ENCODE measurements around the gene ABCB10. TPM values are rescaled to one million over a fixed set of nuclear protein-coding genes. Genes with fewer than 3 reads are reported as not detected.
A peak's percentile ranks its signal among the peaks of the same experiment; 100 is the strongest.

ABCB10 gene
- total and polyA plus RNA-seq, 8 donors, result 3.8 to 8.6 (median 6.4) TPM

DNA sequence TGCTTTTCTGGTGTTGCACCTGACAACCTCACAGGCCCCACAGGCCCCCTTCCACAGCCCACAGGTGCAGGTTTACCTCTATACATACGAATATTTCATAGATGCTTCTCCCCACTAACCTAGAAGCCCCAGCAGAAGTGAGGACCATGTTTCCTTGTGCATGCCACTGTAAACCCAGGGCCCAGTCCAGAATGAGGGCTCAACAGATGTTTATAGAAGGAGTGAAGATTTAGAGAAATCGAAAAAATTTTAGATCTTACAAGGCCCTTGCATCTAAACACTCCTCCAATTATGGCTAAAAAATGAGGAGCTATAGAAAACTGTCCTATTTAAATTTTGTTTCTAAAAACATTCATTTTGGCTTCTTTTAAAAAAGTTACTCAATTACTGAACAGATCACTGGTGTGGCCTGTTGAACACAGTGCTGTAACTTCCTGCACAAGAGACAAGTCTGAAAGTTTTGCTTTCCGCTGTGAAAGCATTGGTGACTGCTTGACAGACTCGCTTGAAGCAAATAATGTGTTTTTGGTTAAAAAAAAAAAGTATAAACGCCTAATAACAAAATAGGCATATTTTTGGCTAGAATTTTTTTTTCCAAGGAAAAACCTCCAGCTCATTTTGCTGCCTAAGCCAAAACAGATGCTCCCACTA is 1.2 kb downstream of the ABCB10 start:
- no peak for ATAC-seq
- TF ChIP-seq, protein P1, sequence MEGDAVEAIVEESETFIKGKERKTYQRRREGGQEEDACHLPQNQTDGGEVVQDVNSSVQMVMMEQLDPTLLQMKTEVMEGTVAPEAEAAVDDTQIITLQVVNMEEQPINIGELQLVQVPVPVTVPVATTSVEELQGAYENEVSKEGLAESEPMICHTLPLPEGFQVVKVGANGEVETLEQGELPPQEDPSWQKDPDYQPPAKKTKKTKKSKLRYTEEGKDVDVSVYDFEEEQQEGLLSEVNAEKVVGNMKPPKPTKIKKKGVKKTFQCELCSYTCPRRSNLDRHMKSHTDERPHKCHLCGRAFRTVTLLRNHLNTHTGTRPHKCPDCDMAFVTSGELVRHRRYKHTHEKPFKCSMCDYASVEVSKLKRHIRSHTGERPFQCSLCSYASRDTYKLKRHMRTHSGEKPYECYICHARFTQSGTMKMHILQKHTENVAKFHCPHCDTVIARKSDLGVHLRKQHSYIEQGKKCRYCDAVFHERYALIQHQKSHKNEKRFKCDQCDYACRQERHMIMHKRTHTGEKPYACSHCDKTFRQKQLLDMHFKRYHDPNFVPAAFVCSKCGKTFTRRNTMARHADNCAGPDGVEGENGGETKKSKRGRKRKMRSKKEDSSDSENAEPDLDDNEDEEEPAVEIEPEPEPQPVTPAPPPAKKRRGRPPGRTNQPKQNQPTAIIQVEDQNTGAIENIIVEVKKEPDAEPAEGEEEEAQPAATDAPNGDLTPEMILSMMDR (IDR thresholded peaks at IDR 0.05), result no peak
- DNase-seq, result no peak
- Histone ChIP-seq H3K27ac (peak overlapping the region in 2 of 4 donors; percentile 78 to 86), H3K4me3 (peak overlapping the region; percentile 42 to 89 (median 84)), H3K4me1 (peaks cover 0 to 30% (median 0%) of the 10 kb centered on the region in 3 donors), H3K36me3 (no peaks in the 10 kb centered on the region), H3K9me3 (no peaks in the 10 kb centered on the region), H3K27me3 (no peaks in the 10 kb centered on the region)
- intact Hi-C loops (cut with DNase I), result loop anchor here in 2 of 3 donors (10.0 kb wide), 1 partner anchor 67 kb away; the partner anchor contains the start of genes TAF5L (in 2 of the 2) and URB2 (in 2 of the 2)
- 27 to 33% methylated on average over 5 of the region's 5 CpGs for WGBS, 2 donors
- no peak for FAIRE-seq

DNA sequence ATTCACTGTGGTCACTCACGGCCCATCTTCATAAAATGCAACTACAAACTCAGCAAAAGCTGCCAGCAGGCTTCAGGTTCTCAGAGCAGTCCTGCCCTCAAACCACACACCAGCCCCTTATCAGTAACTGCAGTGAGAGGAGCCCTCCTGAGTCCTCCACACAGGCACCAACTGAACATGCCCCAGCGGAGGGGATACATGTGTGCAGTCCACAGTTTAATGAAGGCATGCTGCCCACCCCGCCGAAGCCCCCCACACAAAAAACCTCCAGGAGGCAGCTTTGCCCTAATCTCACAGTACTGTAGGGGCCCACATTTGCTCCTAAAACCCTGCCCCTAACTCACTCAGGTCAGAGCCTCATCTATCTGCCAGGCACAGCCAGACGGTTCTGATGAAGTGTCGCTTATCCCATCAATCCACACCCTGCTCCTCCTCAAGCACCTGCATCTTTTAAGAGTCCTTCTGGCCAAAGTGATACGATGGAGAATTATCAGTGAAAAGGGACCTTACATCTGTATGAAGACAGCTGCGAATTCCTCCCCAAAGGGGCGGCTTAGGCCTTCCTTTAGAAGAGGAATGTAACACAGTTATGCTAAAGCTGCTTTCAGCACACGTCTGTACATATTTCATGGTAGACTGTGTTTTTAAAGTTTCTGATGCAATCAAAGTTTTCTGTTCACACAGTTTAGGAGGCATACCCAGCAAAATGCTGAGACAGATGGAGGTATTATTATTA is 3.5 kb downstream of the ABCB10 start:
- H3K27me3 ChIP-seq, result no peaks in the 10 kb centered on the region
- intact Hi-C loops (cut with DNase I), result loop anchor here in 2 of 3 donors (10.0 kb wide), 1 partner anchor 70 kb away; the partner anchor contains the start of genes TAF5L (in 2 of the 2) and URB2 (in 2 of the 2)
- TF ChIP-seq, protein P1 (IDR thresholded peaks at IDR 0.05), result no peak
- DNase-seq (no peak), ATAC-seq (no peak), FAIRE-seq (no peak)
- no peaks in the 10 kb centered on the region for H3K9me3 ChIP-seq
- H3K27ac ChIP-seq, result no peak overlapping the region
- no peaks in the 10 kb centered on the region for H3K36me3 ChIP-seq
- H3K4me3 ChIP-seq, result no peak overlapping the region
- peaks cover 0 to 34% (median 0%) of the 10 kb centered on the region in 3 donors for H3K4me1 ChIP-seq
- 87 to 91% methylated on average over 10 of the region's 10 CpGs for WGBS, 2 donors

DNA sequence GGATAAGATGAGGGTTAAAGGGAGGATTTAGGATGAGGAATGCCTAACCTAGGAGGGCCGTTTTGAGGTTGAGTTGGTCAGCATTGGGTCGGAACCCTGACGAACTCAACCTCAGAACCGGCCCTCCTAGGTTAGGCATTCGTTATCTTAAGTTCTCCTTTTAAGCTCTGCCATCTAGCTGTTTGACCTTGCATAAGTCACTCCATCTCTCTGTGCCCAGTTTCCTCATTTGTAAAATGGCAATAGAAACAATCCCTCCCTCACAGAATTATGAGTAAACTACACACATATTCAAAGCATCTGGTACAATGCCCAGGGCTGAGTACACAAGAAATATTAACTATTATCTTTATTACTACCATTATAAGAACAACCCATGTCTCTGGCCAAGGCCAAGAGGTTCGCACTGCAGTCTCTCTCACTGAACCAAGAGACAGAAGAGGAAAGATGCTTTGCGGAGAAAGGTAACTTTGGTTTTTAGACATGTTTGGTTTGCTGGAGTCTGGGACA is 4.8 kb downstream of the ABCB10 start:
- DNase-seq (no peak), FAIRE-seq (no peak), ATAC-seq (no peak)
- Histone ChIP-seq H3K4me1 (peaks cover 0 to 36% (median 0%) of the 10 kb centered on the region in 3 donors), H3K4me3 (no peak overlapping the region), H3K9me3 (no peaks in the 10 kb centered on the region), H3K27ac (no peak overlapping the region), H3K27me3 (no peaks in the 10 kb centered on the region), H3K36me3 (no peaks in the 10 kb centered on the region)
- WGBS, 2 donors, result 61 to 62% methylated on average over 7 of the region's 7 CpGs
- TF ChIP-seq, protein P1 (IDR thresholded peaks at IDR 0.05), result no peak
- intact Hi-C loops (cut with DNase I), result loop anchor here in 2 of 3 donors (10.0 kb wide), 1 partner anchor 71 kb away; the partner anchor contains the start of genes TAF5L (in 2 of the 2) and URB2 (in 2 of the 2)

DNA sequence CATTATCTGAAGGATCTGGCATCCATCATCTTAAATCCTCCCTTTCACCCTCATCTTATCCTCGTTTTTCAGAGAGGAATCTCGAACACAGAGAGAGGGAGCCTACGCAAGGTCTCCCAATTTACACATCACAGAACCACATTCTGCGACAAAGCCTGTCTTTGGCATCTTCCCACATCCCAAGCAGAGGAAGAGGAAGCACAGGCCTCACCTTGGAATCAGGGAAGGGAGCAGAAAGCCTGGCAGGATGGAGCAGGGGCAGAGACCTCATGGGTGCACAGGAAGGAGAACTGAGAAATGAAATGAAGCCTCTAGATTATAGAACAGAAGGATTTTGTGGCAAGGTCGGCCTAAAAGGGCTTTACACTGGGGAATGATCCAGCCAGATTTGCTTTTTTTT is 5.8 kb downstream of the ABCB10 start:
- WGBS, 2 donors, result 83 to 91% methylated on average over 5 of the region's 5 CpGs
- Histone ChIP-seq H3K27ac (no peak overlapping the region), H3K27me3 (no peaks in the 10 kb centered on the region), H3K4me1 (peaks cover 0 to 36% (median 0%) of the 10 kb centered on the region in 3 donors), H3K4me3 (no peak overlapping the region), H3K36me3 (no peaks in the 10 kb centered on the region), H3K9me3 (no peaks in the 10 kb centered on the region)
- ATAC-seq (no peak), FAIRE-seq (no peak), DNase-seq (no peak)
- intact Hi-C loops (cut with DNase I), result loop anchor here in 2 of 3 donors (10.0 kb wide), 1 partner anchor 72 kb away; the partner anchor contains the start of genes TAF5L (in 2 of the 2) and URB2 (in 2 of the 2)
- TF ChIP-seq, protein P1 (IDR thresholded peaks at IDR 0.05), result no peak

Measured in pancreas (tissue), 10 donors.